Tongue (tissue), 2 donors: ENCODE data around the gene STK32B. TPM values are rescaled to one million over a fixed set of nuclear protein-coding genes. Genes with fewer than 3 reads are reported as not detected.
A peak's percentile ranks its signal among the peaks of the same experiment; 100 is the strongest.
"Not testable (repeated sequence)": the region's sequence is repeated elsewhere in the genome, so short reads cannot be mapped to it uniquely, and the experiment has no call there.

Source experiments
- DNase-seq: peaks from one replicate; pipeline ENCODE4 v3.0.0-alpha.2; 2015
- total RNA-seq: library from RNA; depleted of rRNA; stranded (reverse); fragments of >200 nt; gene quantifications from one replicate; pipeline ENCODE4 v1.2.3, GENCODE V29; 2014

The STK32B gene
- total RNA-seq, 1 donor from 2014 or later = 3.5 TPM

DNA sequence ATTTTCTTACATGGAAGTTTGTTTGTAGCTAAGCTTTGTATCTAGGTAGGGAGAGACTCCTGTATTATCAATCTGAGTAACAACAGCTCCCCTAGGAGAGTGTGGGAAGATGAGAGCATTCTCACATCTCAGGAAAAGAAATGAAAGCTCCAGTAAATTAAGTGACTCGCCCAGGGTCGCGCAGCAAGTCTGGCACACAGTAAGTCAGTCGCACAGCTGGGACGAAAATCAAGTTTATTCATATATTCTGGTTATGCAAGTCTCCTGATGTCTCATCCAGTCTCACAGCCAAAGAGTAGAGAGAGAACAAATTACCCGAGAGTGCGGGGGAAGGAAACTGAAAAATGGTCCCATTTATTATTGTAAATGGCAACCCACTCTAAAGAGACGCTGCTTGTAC lies 216.1 kb downstream of the STK32B start:
- no peak for DNase-seq

GRCh38 chr4:5276475-5277075 lies 225.3 kb downstream of the STK32B start:
- DNase-seq = no peak

DNA sequence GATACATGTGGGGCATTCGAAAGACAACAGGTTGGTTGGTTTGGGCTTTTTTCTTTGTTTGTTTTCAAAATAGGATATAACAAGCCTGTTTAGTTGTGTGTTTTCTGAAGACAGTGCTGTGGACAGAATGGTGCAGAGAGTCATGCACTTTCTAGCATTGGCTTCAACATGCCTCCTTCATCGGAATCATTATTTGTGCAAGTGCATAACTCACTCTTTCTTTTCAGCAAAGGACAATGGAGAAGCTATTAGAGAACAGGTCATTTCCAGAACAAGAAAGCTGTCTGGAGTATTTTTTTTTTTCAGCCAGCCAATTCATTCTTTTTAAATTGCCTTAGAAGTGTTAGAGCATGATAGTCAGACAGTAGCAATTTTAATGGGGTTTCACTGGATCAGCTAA lies 225.8 kb downstream of the STK32B start:
- DNase-seq = no peak

GRCh38 chr4:5278213-5278612 lies 226.9 kb downstream of the STK32B start:
- no peak for DNase-seq

GRCh38 chr4:5280069-5280468 lies 228.8 kb downstream of the STK32B start:
- DNase-seq = not testable (repeated sequence)

DNA sequence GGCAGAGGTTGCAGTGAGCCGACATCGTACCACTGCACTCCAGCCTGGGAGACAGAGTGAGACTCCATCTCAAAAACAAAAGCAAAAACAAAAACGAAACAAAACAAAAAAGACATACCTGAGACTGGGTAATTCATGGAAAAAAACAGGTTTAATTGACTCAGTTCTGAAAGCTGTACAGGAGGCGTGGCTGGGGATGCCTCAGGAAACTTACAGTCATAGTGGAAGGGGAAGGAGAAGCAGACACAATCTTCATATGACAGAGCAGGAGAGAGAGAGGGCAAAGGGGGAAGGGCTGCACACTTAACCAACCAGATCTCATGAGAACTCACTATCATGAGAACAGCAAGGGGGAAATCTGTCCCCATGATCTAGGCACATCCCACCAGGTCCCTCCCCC lies 229.5 kb downstream of the STK32B start:
- no peak for DNase-seq

GRCh38 chr4:5283837-5284236 lies 232.6 kb downstream of the STK32B start:
- DNase-seq = no peak

DNA sequence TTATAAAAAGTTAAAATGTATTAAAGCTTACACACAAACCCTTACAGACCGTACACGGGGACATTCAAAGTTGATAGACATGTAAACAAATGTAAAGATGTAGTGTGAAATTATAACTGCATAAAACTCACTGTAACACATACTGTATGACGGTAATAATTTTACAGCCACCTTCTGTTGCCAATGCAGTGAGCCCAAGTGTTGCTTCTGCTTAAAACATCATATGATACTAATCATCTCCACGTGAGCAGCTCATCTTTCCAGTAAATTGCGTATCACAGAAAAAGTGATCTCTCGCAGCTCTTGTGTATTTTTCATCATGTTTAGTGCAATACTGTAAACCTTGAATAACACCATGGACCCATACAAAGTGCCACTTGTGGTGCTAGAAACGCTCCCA lies 233.2 kb downstream of the STK32B start:
- no peak for DNase-seq

- no peak for DNase-seq
Measured at GRCh38 chr4:5292101-5292500, 240.8 kb downstream of the STK32B start.

DNA sequence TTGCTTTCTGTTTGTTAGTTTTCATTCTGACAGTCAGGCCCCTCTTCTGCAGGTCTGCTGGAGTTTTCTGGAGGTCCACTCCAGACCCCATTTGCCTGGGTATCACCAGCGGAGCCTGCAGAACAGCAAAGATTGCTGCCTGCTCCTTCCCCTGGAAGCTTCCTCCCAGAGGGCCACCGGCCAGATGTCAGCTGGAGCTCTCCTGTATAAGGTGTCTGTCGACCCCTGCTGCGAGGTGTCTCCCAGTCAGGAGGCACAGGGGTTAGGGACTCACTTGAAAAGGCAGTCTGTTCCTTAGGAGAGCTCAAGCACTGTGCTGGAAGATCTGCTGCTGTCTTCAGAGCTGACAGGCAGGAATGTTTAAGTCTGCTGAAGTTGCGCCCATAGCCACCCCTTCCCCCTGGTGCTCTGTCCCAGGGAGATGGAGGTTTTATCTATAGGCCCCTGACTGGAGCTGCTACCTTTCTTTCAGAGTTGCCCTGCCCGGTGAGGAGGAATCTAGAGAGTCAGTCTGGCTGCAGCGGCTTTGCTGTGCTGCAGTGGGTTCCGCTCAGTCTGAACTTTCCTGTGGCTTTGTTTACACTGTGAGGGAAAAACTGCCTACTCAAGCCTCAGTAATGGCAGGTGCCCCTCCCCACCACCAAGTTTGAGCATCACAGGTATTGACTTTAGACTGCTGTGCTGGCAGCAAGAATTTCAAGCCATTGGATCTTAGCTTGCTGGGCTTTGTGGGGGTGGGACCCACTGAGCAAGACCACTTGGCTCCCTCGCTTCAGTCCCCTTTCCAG lies 246.9 kb downstream of the STK32B start:
- not testable (repeated sequence) for DNase-seq

- DNase-seq = no peak
Measured at GRCh38 chr4:5300283-5300682, 249.0 kb downstream of the STK32B start.

DNA sequence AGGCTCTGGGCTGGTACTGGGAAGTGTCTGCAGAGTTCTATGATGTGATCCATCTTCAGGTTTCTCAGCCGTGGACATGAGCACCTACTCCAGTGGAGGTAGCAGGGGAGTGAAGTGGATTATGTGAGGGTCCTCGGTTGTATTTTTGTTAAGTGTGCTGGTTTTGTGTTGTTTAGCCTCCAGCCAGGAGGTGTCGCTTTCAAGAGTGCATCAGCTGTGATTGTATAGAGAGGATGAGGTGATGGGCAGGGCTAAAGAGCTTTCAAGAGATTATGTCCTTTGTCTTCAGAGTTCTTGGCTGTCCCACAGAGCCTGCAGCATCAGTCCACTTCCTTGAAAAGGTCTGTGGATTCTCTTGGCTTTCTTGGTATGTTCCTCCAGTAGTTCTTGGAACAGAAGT lies 256.6 kb downstream of the STK32B start:
- no peak for DNase-seq

GRCh38 chr4:5322321-5322720 lies 271.0 kb downstream of the STK32B start:
- DNase-seq = no peak

DNA sequence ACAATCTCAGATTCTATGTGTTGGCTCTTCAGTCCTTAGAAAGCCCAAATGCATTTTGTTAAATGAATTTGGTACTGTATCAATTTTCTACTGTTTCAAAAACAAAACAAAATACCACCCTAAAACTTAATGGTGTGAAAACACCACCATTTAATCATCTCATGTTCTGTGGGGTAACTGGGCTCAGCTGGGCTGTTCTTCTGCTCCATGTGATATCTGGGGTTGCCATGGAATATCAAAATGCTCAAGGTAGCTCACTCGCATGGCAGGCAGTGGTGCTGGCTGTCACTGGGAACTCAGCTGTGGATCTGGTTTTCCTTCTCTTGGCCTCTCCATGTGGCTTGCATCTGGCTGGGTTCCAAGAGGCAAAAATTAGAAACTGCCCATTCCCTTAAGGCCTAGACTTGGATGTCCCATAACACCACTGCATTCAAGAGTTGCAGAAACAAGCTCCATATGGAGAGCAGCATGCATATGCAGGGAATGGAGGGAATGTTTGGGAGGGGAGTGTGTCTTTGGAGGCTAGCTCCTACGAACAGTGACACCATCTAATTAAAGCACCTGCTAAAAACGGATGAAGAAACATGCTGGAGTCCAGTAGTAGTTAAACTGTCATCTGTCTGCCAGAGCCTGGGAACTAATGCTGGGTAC lies 279.2 kb downstream of the STK32B start:
- DNase-seq = no peak

- DNase-seq = no peak
Measured at GRCh38 chr4:5337731-5338130, 286.5 kb downstream of the STK32B start.

DNA sequence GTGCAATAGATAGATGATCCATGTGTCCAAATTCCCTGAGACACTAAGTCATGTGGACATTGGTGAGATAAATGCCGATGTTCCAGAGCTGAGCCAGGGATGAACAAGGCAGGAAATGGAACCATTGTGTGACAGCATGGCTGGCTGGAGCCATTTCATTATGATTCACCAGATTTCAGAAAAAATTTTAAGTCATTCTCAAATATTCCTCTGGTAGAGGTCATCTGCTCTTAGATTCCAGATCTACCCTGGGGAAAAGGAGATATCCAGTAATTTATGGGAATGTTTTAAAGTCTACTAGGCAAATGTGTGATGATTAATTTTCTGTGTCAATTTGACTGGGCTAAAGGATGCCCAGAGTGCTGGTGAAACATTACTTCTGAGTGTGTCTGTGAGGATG lies 287.3 kb downstream of the STK32B start:
- no peak for DNase-seq

- DNase-seq = peak; percentile 3
Measured at GRCh38 chr4:5340991-5341451, 289.7 kb downstream of the STK32B start.

DNA sequence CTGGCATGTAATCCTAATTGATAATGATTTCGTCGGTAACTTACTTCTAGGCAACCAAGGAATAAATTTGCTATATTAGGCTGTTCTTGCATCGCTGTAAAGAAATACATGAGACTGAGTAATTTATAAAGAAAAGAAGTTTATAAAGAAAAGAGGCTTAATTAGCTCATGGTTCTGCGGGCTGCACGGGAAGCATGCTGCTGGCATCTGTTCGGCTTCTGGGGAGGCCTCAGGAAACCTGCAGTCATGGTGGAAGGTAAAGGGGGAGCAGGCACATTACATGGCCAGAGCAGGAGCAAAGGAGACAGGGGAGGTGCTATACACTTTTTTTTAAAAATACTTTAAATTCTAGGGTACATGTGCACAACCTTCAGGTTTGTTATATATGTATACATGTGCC lies 290.2 kb downstream of the STK32B start:
- DNase-seq = no peak

- DNase-seq = no peak
Measured at GRCh38 chr4:5355846-5356245, 304.6 kb downstream of the STK32B start.

DNA sequence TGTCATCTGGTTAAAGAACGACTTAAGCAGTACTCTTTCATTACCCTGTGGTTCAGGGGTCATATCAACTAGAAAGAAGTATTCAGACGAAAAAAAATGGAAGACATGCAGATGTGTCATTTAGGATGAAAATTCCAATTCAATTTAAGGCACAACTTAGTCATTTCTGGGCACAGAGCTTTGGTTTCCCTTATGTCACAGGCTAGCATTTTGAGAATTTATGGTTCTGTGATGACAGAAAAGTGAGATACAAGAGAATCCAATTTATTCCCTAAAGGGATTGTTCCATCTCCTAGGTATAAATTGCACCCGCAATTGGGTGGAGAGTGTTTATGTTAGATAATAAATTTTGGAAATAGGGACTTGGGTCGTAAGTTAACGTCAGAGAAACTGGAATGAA lies 306.6 kb downstream of the STK32B start:
- no peak for DNase-seq

GRCh38 chr4:5361968-5362367 lies 310.7 kb downstream of the STK32B start:
- peak; percentile 57 for DNase-seq

GRCh38 chr4:5364406-5364805 lies 313.1 kb downstream of the STK32B start:
- no peak for DNase-seq
